ENCODE measurements around the gene DCAF4.
"Not testable (repeated sequence)": the region's sequence is repeated elsewhere in the genome, so short reads cannot be mapped to it uniquely, and the experiment has no call there.

Gene DCAF4

DNA sequence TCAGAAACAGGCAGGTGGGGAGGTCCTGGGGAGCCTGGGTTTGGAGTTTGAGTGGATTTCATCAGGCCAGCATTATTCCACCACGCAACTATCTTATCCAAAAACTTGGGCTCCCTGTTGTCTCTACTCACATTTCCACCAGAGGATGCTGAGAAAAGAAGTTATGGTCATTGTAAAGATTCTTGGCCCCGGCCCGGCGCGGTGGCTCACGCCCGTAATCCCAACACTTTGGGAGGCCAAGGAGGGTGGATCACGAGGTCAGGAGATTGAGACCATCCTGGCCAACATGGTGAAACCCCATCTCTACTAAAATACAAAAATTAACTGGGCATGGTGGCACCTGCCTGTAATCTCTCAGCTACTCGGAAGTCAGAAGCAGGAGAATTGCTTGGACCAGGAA is 30.5 kb downstream of the DCAF4 start:
- not testable (repeated sequence) for H3K79me1 ChIP-seq (ENCODE audit: low read length); H2BK5ac ChIP-seq (ENCODE audit: low read depth, low read length, poor library complexity); H3K18ac ChIP-seq (ENCODE audit: low read length)

DNA sequence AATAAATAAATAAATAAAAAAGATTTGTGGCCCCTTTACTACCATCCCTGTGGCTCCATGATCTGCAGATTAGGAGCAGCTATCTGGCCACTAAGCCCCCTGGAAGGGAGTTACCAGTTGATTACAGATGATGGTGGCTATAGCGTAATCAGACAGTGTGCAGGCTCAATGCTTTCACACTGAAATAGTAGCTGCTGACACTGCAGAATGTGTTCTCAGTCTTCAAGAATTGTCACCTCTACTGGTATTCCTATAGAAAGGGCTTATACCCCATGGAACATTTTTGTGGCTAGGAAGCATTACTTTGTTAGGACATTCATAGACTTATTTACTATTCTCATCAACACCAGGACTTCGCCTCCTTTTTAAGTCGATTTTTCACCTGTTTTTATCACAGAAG is 30.9 kb downstream of the DCAF4 start:
- no peak overlapping the region for H4K8ac ChIP-seq (ENCODE audit: low read depth, low read length)
- no peak overlapping the region for H4K12ac ChIP-seq (ENCODE audit: low read depth, low read length)
- no peaks in the 10 kb centered on the region for H3K4me1 ChIP-seq (ENCODE audit: control insufficient read depth in 1 of 2, insufficient read depth in 2 of 2, low read length in 2 of 2)
- no peak overlapping the region for H4K91ac ChIP-seq (ENCODE audit: low read depth, low read length)
- WGBS (ENCODE audit: extremely low coverage, insufficient coverage, insufficient read length): no CpG with 5 or more reads among the region's 3 CpGs
- H3K79me1 ChIP-seq (ENCODE audit: low read length): no peaks in the 10 kb centered on the region
- H3K9me3 ChIP-seq (ENCODE audit: insufficient read depth, low read depth, low read length): no peaks in the 10 kb centered on the region
- H3K27ac ChIP-seq (ENCODE audit: low read depth, low read length): no peak overlapping the region
- no peak overlapping the region for H3K4me2 ChIP-seq (ENCODE audit: low read length)
- H3K14ac ChIP-seq (ENCODE audit: low read length): no peak overlapping the region
- no peak overlapping the region for H2AK5ac ChIP-seq (ENCODE audit: low read length)
- no peak overlapping the region for H3K4ac ChIP-seq (ENCODE audit: low read depth, low read length)
- H2BK12ac ChIP-seq (ENCODE audit: low read length): no peak overlapping the region
- H3K36me3 ChIP-seq (ENCODE audit: control insufficient read depth in 1 of 2, insufficient read depth in 2 of 2, low read length in 2 of 2): peaks cover 34 to 48% of the 10 kb centered on the region in 2 experiments
- H3K27me3 ChIP-seq (ENCODE audit: insufficient read depth, low read length): no peaks in the 10 kb centered on the region
- H3K18ac ChIP-seq (ENCODE audit: low read length): no peak overlapping the region
- H2AFZ ChIP-seq (ENCODE audit: insufficient read depth, low read length, poor library complexity): no peak overlapping the region
- H3K9ac ChIP-seq (ENCODE audit: low read length): no peak overlapping the region
- H3K79me2 ChIP-seq (ENCODE audit: control insufficient read depth, insufficient read depth, low read length, poor library complexity): no peaks in the 10 kb centered on the region
- H2BK120ac ChIP-seq (ENCODE audit: insufficient read depth, low read length, poor library complexity): no peak overlapping the region
- H3K23ac ChIP-seq (ENCODE audit: low read length): no peak overlapping the region
- H3K4me3 ChIP-seq (ENCODE audit: low read depth, low read length): no peak overlapping the region
- H2BK5ac ChIP-seq (ENCODE audit: low read depth, low read length, poor library complexity): no peak overlapping the region
- DNase-seq: no peak

More for the DNA sequence above, 30.5 kb downstream of the DCAF4 start:
- H3K9ac ChIP-seq (ENCODE audit: low read length); H3K27ac ChIP-seq (ENCODE audit: low read depth, low read length); H4K8ac ChIP-seq (ENCODE audit: low read depth, low read length); H2AK5ac ChIP-seq (ENCODE audit: low read length); H3K27me3 ChIP-seq (ENCODE audit: insufficient read depth, low read length); H3K4me3 ChIP-seq (ENCODE audit: low read depth, low read length); H3K23ac ChIP-seq (ENCODE audit: low read length); H4K91ac ChIP-seq (ENCODE audit: low read depth, low read length); H3K9me3 ChIP-seq (ENCODE audit: insufficient read depth, low read depth, low read length); H3K14ac ChIP-seq (ENCODE audit: low read length); H3K4me1 ChIP-seq (ENCODE audit: control insufficient read depth in 1 of 2, insufficient read depth in 2 of 2, low read length in 2 of 2); H2BK12ac ChIP-seq (ENCODE audit: low read length); H3K4me2 ChIP-seq (ENCODE audit: low read length); H2BK120ac ChIP-seq (ENCODE audit: insufficient read depth, low read length, poor library complexity); DNase-seq; H4K12ac ChIP-seq (ENCODE audit: low read depth, low read length); H3K79me2 ChIP-seq (ENCODE audit: control insufficient read depth, insufficient read depth, low read length, poor library complexity); H3K4ac ChIP-seq (ENCODE audit: low read depth, low read length); H2AFZ ChIP-seq (ENCODE audit: insufficient read depth, low read length, poor library complexity): not testable (repeated sequence)
- H3K36me3 ChIP-seq (ENCODE audit: control insufficient read depth in 1 of 2, insufficient read depth in 2 of 2, low read length in 2 of 2): peaks cover 35 to 48% of the 10 kb centered on the region in 2 experiments
- WGBS (ENCODE audit: extremely low coverage, insufficient coverage, insufficient read length): no CpG with 5 or more reads among the region's 9 CpGs

DNA sequence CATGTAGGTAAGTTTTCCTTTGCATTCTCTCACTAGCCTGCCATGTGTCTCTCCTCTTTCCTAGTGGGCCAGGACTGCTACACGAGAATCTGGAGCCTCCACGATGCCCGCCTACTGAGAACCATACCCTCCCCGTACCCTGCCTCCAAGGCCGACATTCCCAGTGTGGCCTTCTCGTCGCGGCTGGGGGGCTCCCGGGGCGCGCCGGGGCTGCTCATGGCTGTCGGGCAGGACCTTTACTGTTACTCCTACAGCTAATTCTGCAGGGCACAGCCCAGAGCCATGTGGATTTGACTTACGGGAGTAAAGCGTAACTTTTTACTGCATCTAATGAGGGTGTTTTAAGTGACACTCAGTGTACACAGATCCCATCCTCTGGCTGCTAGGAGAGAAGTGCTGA is 32.3 kb downstream of the DCAF4 start:
- Histone ChIP-seq H3K4me1 (ENCODE audit: control insufficient read depth in 1 of 2, insufficient read depth in 2 of 2, low read length in 2 of 2) (no peaks in the 10 kb centered on the region), H3K4ac (ENCODE audit: low read depth, low read length) (no peak overlapping the region), H3K9ac (ENCODE audit: low read length) (no peak overlapping the region), H3K23ac (ENCODE audit: low read length) (no peak overlapping the region), H2AK5ac (ENCODE audit: low read length) (no peak overlapping the region), H2BK12ac (ENCODE audit: low read length) (no peak overlapping the region), H4K12ac (ENCODE audit: low read depth, low read length) (no peak overlapping the region), H2BK120ac (ENCODE audit: insufficient read depth, low read length, poor library complexity) (no peak overlapping the region), H3K79me1 (ENCODE audit: low read length) (no peaks in the 10 kb centered on the region), H4K91ac (ENCODE audit: low read depth, low read length) (no peak overlapping the region), H3K4me3 (ENCODE audit: low read depth, low read length) (no peak overlapping the region), H3K79me2 (ENCODE audit: control insufficient read depth, insufficient read depth, low read length, poor library complexity) (no peaks in the 10 kb centered on the region), H3K9me3 (ENCODE audit: insufficient read depth, low read depth, low read length) (no peaks in the 10 kb centered on the region), H3K4me2 (ENCODE audit: low read length) (no peak overlapping the region), H4K8ac (ENCODE audit: low read depth, low read length) (no peak overlapping the region), H3K27me3 (ENCODE audit: insufficient read depth, low read length) (no peaks in the 10 kb centered on the region), H3K27ac (ENCODE audit: low read depth, low read length) (no peak overlapping the region), H3K36me3 (ENCODE audit: control insufficient read depth in 1 of 2, insufficient read depth in 2 of 2, low read length in 2 of 2) (peaks cover 35 to 46% of the 10 kb centered on the region in 2 experiments), H3K18ac (ENCODE audit: low read length) (no peak overlapping the region), H2BK5ac (ENCODE audit: low read depth, low read length, poor library complexity) (no peak overlapping the region), H2AFZ (ENCODE audit: insufficient read depth, low read length, poor library complexity) (no peak overlapping the region), H3K14ac (ENCODE audit: low read length) (no peak overlapping the region)
- DNase-seq: no peak
- no CpG with 5 or more reads among the region's 15 CpGs for WGBS (ENCODE audit: extremely low coverage, insufficient coverage, insufficient read length)

DNA sequence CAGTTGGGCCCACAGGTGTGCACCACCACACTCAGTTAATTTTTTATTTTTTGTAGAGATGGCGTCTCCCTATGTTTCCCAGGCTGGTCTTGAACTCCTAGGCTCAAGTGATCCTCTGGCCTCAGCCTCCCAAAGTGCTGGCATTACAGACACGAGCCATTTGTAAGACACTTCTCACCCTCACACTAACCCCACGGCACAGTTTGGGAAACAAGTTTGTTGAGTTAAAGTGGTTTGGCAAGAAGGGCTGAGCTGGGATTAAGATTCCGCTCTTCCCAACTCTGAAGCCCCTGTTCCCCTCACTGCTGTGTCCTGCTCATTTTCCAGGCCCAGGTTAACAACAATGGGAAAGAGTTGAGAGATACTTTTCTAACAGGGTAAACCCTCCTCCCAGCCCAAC is 34.8 kb downstream of the DCAF4 start:
- not testable (repeated sequence) for H3K14ac ChIP-seq (ENCODE audit: low read length); H3K9me3 ChIP-seq (ENCODE audit: insufficient read depth, low read depth, low read length); H2AK5ac ChIP-seq (ENCODE audit: low read length); H2BK5ac ChIP-seq (ENCODE audit: low read depth, low read length, poor library complexity); H3K18ac ChIP-seq (ENCODE audit: low read length); H3K9ac ChIP-seq (ENCODE audit: low read length); H3K4me3 ChIP-seq (ENCODE audit: low read depth, low read length); H3K4ac ChIP-seq (ENCODE audit: low read depth, low read length); H4K91ac ChIP-seq (ENCODE audit: low read depth, low read length); H3K27me3 ChIP-seq (ENCODE audit: insufficient read depth, low read length); H3K79me2 ChIP-seq (ENCODE audit: control insufficient read depth, insufficient read depth, low read length, poor library complexity); H2AFZ ChIP-seq (ENCODE audit: insufficient read depth, low read length, poor library complexity); H3K79me1 ChIP-seq (ENCODE audit: low read length); H2BK120ac ChIP-seq (ENCODE audit: insufficient read depth, low read length, poor library complexity); H3K4me2 ChIP-seq (ENCODE audit: low read length); H2BK12ac ChIP-seq (ENCODE audit: low read length); H4K12ac ChIP-seq (ENCODE audit: low read depth, low read length); H3K27ac ChIP-seq (ENCODE audit: low read depth, low read length); H3K4me1 ChIP-seq (ENCODE audit: control insufficient read depth in 1 of 2, insufficient read depth in 2 of 2, low read length in 2 of 2); H4K8ac ChIP-seq (ENCODE audit: low read depth, low read length); H3K23ac ChIP-seq (ENCODE audit: low read length)
- H3K36me3 ChIP-seq (ENCODE audit: control insufficient read depth in 1 of 2, insufficient read depth in 2 of 2, low read length in 2 of 2): peaks cover 23 to 34% of the 10 kb centered on the region in 2 experiments
- peak; percentile 12 to 63 for DNase-seq
- WGBS (ENCODE audit: extremely low coverage, insufficient coverage, insufficient read length): no CpG with 5 or more reads among the region's 4 CpGs

Measured in trophoblast cell (in vitro differentiated cells and primary cell).